H54 (cell line): ENCODE data around the gene RASSF5.

Experiments
- DNase-seq: peaks from one replicate; pipeline ENCODE4 v3.0.0; 2011; ENCODE audit warnings: low spot score, mixed read lengths; ENCODE audit not compliant: insufficient read length
- FAIRE-seq: peaks from 3 replicates; lab custom pipeline; 2011; peaks lifted over from hg19 to GRCh38; lab: Jason Lieb, UNC
- POLR2A ChIP-seq: IDR thresholded peaks from 2 replicates; pipeline ENCODE4 v1.6.1; 2011; ENCODE audit warnings: low read depth, mild to moderate bottlenecking, low read length

The RASSF5 gene

GRCh38 chr1:206544562-206545257 lies 37.4 kb downstream of the RASSF5 start:
- FAIRE-seq = no peak
- TF ChIP-seq POLR2A = no peak
- DNase-seq = peak; percentile 59

- no peak for TF ChIP-seq POLR2A
- FAIRE-seq = no peak
- no peak for DNase-seq
Observed at GRCh38 chr1:206545351-206545750, 38.0 kb downstream of the RASSF5 start.

GRCh38 chr1:206547104-206547503 lies 39.8 kb downstream of the RASSF5 start:
- no peak for TF ChIP-seq POLR2A
- FAIRE-seq (no peak), DNase-seq (no peak)

DNA sequence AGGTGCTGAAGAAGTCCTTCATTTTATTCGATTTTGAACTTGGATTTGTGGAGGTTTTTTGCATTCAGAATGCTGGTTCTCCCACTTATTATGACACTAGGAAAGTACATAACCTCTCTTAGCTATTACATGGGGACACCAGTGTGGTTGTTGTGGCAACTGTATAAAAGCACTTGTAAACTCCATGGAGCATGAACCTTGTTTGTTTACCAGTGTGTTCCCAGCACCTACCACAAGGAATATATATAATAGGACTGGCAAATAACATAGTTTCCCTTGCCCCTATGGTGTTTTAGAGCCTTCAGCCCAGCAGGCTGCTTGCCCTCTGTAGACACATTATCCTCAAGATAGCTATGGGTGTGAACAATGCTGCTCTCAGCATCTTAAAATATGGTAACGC lies 43.1 kb downstream of the RASSF5 start:
- no peak for FAIRE-seq
- DNase-seq = no peak
- TF ChIP-seq POLR2A = no peak

DNA sequence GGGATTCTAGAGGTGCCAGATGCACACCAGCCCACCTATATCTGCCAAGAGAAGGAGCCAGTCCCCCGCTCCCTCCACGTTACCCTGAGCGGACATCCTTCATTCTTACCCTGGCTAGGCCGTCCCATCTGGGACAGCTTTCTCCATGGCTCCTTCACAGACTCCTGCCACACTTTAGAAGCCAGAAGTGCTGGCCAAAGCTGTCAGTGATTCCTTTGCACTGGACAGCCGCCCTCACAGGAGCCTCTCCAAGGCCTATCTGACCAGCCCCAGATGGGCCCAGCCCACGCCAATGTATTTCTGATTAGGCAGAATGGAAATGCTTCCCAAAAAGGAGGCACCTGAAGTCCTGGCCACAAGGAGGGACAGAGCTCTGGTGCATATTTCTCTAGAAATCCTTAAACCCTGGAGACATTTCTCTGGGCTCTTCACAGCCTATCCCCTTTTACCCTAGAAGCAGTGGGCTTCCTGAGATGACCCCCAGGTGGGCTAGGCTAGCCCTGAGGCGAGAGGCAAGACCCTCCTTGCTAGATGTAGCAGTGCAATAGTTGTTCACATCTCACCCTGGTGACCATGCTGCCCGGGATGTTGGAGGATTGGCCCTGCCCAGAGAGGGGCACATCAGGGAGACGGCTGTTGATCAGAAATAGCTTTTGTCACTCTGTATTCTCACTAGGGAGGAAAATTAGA lies 44.1 kb downstream of the RASSF5 start:
- TF ChIP-seq POLR2A = no peak
- no peak for DNase-seq
- FAIRE-seq = no peak

DNA sequence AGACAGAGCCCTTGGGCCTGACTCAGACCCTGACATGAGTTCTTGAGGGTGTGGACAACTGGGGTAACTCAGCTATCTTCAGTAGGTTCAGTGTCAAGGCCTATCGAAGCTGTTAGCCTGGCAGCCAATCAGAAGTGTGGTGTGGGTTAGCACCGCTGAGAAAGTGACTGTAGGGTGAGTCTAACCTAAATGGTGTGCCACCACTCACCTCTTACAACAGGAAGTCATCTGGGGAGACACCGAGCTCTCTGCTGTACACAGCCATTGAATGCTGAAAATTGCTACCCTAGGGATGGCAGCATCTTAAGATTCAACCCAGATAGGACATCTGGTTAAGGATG lies 44.6 kb downstream of the RASSF5 start:
- no peak for TF ChIP-seq POLR2A
- no peak for FAIRE-seq
- no peak for DNase-seq

DNA sequence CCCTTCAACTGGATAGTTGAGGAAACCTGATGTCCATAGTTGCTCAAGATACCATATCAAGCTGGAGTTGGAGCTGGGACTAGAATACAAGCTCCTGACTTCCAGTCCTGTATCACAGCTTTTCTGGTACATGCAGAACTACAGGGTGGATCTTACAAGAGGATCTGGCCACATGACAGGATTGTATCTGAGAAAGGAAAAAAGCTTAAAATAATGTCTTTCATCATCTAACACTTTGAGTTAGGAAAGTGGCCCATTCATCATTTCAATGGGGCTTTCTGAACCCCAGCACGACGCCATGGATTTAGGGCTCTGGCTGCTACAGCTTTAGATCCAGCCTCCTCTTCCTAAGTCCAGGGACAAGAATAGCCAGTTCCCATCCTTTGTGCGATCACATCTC lies 46.9 kb downstream of the RASSF5 start:
- FAIRE-seq (no peak), DNase-seq (no peak)
- TF ChIP-seq POLR2A = no peak

DNA sequence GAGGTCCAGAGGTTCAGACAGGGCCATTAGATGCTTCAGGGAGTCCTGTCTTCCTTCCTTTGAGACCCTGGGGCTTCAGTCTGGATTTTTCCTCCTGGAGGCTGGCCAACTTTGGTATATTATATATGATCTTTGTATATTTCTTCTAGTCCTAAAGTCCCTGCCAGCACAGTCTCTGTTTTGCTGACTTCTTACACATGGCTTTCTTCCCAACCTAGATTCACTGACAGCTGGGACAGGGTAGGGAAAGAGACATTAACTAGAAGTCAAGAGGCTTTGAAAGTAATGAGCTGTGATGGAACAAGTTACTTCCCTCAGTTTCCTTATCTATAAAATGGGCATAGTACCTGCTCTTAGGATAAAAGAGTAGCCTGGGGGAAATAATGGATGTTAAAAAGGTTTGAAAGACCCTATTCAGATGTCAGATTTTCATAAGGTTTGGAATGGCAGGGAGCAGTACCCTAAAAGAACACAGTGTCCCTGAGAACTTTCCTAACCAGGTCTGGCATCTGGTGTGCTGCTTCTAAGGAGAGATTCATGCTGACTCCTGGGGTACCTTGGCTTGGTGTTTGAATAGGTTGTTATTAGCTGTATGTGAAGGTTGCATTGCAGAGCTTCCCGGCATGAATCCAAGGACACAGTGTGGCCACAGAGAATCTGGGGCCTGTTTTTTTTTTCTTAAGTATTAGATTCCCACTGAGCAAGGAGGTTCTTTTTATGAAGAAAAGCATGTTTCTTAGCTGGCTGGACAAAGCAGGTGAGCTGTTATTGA lies 47.6 kb downstream of the RASSF5 start:
- DNase-seq = no peak
- no peak for FAIRE-seq
- no peak for TF ChIP-seq POLR2A

- DNase-seq (no peak), FAIRE-seq (no peak)
- no peak for TF ChIP-seq POLR2A
Observed at GRCh38 chr1:206555473-206555935, 48.2 kb downstream of the RASSF5 start.

GRCh38 chr1:206556047-206556749 lies 48.9 kb downstream of the RASSF5 start:
- no peak for DNase-seq
- TF ChIP-seq POLR2A = no peak
- FAIRE-seq = no peak

- DNase-seq (peak; percentile 61), FAIRE-seq (no peak)
- TF ChIP-seq POLR2A = 0 out of 2 replicates have a peak, but pooled peaks have one; percentile 36
Observed at GRCh38 chr1:206556750-206557635, 49.7 kb downstream of the RASSF5 start.

- FAIRE-seq = no peak
- no peak for TF ChIP-seq POLR2A
- DNase-seq = no peak
Observed at GRCh38 chr1:206557636-206558473, 50.5 kb downstream of the RASSF5 start.
